ENCODE measurements around the gene NRTN.

NRTN gene

GRCh38 chr19:5827342-5827890 lies 22.5 kb downstream of the NRTN start:
- no peak for DNase-seq (ENCODE audit: low spot score)
- TF ChIP-seq CTCF (IDR thresholded peaks at IDR 0.05; ENCODE audit: extremely low read depth, insufficient read depth, missing control alignments) = no peak
- in situ Hi-C loops (cut with MboI; ENCODE audit: low pct_unique_long_range_greater_than_20kb, low sequenced_read_pairs, unreplicated experiment) = no loop called here

GRCh38 chr19:5827891-5828660 lies 23.2 kb downstream of the NRTN start:
- no peak for TF ChIP-seq CTCF (IDR thresholded peaks at IDR 0.05; ENCODE audit: extremely low read depth, insufficient read depth, missing control alignments)
- in situ Hi-C loops (cut with MboI; ENCODE audit: low pct_unique_long_range_greater_than_20kb, low sequenced_read_pairs, unreplicated experiment) = no loop called here
- peak; percentile 99 for DNase-seq (ENCODE audit: low spot score)

- no peak for TF ChIP-seq CTCF (IDR thresholded peaks at IDR 0.05; ENCODE audit: extremely low read depth, insufficient read depth, missing control alignments)
- DNase-seq (ENCODE audit: low spot score) = peak; percentile 79
- in situ Hi-C loops (cut with MboI; ENCODE audit: low pct_unique_long_range_greater_than_20kb, low sequenced_read_pairs, unreplicated experiment) = no loop called here
Observed at GRCh38 chr19:5828661-5829566, 24.0 kb downstream of the NRTN start.

- in situ Hi-C loops (cut with MboI; ENCODE audit: low pct_unique_long_range_greater_than_20kb, low sequenced_read_pairs, unreplicated experiment) = no loop called here
- TF ChIP-seq CTCF (IDR thresholded peaks at IDR 0.05; ENCODE audit: extremely low read depth, insufficient read depth, missing control alignments) = no peak
- no peak for DNase-seq (ENCODE audit: low spot score)
Observed at GRCh38 chr19:5829567-5830310, 24.9 kb downstream of the NRTN start.

- no peak for TF ChIP-seq CTCF (IDR thresholded peaks at IDR 0.05; ENCODE audit: extremely low read depth, insufficient read depth, missing control alignments)
- in situ Hi-C loops (cut with MboI; ENCODE audit: low pct_unique_long_range_greater_than_20kb, low sequenced_read_pairs, unreplicated experiment) = no loop called here
- no peak for DNase-seq (ENCODE audit: low spot score)
Observed at GRCh38 chr19:5831159-5831558, 26.3 kb downstream of the NRTN start.

- no peak for DNase-seq (ENCODE audit: low spot score)
- in situ Hi-C loops (cut with MboI; ENCODE audit: low pct_unique_long_range_greater_than_20kb, low sequenced_read_pairs, unreplicated experiment) = no loop called here
- no peak for TF ChIP-seq CTCF (IDR thresholded peaks at IDR 0.05; ENCODE audit: extremely low read depth, insufficient read depth, missing control alignments)
Observed at GRCh38 chr19:5832061-5832460, 27.2 kb downstream of the NRTN start.

All from GM13977 (cell line).